Left lung (tissue), 10 donors: ENCODE data around the gene RUNDC3A. TPM values are rescaled to one million over a fixed set of nuclear protein-coding genes. Genes with fewer than 3 reads are reported as not detected.

Source experiments
- ATAC-seq: fragments of 200-7000 bp; cut with Tn5 transposase; one replicate; pipeline ENCODE4 v1.9.1; 2020; ENCODE audit warnings: moderate library complexity
- DNase-seq, 4 donors: peaks; one replicate each; pipeline ENCODE4 v3.0.0-alpha.2; 2013 to 2020
- H3K27ac ChIP-seq, 2 donors: fragments of 200-600 bp; sonication (generic) in 1 of 2; one replicate each; pipeline versions ENCODE4 v1.5.0 to v1.8.0; 2020 to 2021
- H3K27me3 ChIP-seq, 2 donors: fragments of 200-600 bp; sonication (generic) in 1 of 2; one replicate each; pipeline versions ENCODE4 v1.5.0 to v1.8.0; 2020 to 2021
- H3K36me3 ChIP-seq, 2 donors: fragments of 200-600 bp; sonication (generic) in 1 of 2; one replicate each; pipeline versions ENCODE4 v1.5.0 to v1.8.0; 2020 to 2021
- H3K4me1 ChIP-seq, 2 donors: fragments of 200-600 bp; one replicate each; pipeline ENCODE4 v1.8.0; 2021
- H3K4me3 ChIP-seq, 2 donors: fragments of 200-600 bp; sonication (generic) in 1 of 2; one replicate each; pipeline versions ENCODE4 v1.5.0 to v1.8.0; 2020 to 2021; ENCODE audit warnings: mild to moderate bottlenecking in 1 of 2
- H3K9me3 ChIP-seq, 2 donors: fragments of 200-600 bp; sonication (generic) in 1 of 2; one replicate each; pipeline versions ENCODE4 v1.5.0 to v1.8.0; 2020 to 2021
- intact Hi-C, 2 donors: fragments of 100-400 bp; cut with DNase I; formaldehyde crosslinking; loops; one replicate each; pipeline versions ENCODE4 v1.11.2 to v1.14.2; 2022
- polyA plus RNA-seq, 6 donors: library from polyadenylated mRNA; unstranded; fragments of 120-200 nt; gene quantifications; one replicate each; pipeline ENCODE4 v1.2.1, GENCODE V29; 2013; ENCODE audit not compliant: insufficient read length in 6 of 6
- total RNA-seq, 2 donors: library from RNA; stranded (reverse); fragmentation: NEBNext Ultra II Directional; extraction: Animal tissue kit (Norgen Biotek cat#: 25700); gene quantifications; one replicate each; pipeline ENCODE4 v1.2.1, GENCODE V29; 2021
- TF ChIP-seq, protein P1 (sequence below), 2 donors: fragments of 200-600 bp; sonication (generic) in 1 of 2; IDR thresholded peaks; one replicate each; pipeline versions ENCODE4 v1.5.0 to v1.8.0; 2021; ENCODE audit warnings: antibody characterized with exemption in 2 of 2
- donor health status: DM: no; HTN: yes; CAD: no.
- donor health status: DM: no; HTN: no; CAD: no.

RUNDC3A gene
- total and polyA plus RNA-seq, 8 donors: 0.08 to 6.3 (median 2.1) TPM

DNA sequence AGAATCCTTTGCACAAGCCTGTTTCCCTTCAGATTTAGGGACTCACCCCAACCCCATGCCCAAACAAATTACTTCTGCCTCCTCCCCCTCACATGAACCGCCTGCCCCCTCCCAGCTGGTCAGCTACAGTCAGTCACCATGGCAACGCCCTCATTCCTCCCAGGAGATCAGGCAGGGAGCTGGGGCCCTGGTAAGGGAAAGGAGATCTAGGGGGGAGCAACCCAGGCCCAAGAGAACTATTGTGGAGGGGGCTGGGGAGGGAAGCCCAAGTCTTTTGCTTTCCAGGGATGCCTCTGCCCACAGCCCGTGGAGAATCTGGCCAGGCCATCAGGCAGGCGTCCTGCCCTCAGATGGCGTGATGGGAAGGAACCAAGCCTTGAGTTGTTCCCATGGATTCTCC, 52.4 kb downstream of the RUNDC3A start:
- DNase-seq (peak in 2 of 4 donors; percentile 31 to 70), ATAC-seq (no peak)
- H3K4me3 ChIP-seq: no peak overlapping the region
- no peaks in the 10 kb centered on the region for H3K36me3 ChIP-seq
- TF ChIP-seq, protein P1, sequence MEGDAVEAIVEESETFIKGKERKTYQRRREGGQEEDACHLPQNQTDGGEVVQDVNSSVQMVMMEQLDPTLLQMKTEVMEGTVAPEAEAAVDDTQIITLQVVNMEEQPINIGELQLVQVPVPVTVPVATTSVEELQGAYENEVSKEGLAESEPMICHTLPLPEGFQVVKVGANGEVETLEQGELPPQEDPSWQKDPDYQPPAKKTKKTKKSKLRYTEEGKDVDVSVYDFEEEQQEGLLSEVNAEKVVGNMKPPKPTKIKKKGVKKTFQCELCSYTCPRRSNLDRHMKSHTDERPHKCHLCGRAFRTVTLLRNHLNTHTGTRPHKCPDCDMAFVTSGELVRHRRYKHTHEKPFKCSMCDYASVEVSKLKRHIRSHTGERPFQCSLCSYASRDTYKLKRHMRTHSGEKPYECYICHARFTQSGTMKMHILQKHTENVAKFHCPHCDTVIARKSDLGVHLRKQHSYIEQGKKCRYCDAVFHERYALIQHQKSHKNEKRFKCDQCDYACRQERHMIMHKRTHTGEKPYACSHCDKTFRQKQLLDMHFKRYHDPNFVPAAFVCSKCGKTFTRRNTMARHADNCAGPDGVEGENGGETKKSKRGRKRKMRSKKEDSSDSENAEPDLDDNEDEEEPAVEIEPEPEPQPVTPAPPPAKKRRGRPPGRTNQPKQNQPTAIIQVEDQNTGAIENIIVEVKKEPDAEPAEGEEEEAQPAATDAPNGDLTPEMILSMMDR (IDR thresholded peaks at IDR 0.05): no peak
- H3K27me3 ChIP-seq: peaks cover 0 to 39% of the 10 kb centered on the region in 2 donors
- intact Hi-C loops: no loop called here
- H3K9me3 ChIP-seq: no peaks in the 10 kb centered on the region
- H3K4me1 ChIP-seq: peaks cover 4 to 21% of the 10 kb centered on the region in 2 donors
- H3K27ac ChIP-seq: no peak overlapping the region

DNA sequence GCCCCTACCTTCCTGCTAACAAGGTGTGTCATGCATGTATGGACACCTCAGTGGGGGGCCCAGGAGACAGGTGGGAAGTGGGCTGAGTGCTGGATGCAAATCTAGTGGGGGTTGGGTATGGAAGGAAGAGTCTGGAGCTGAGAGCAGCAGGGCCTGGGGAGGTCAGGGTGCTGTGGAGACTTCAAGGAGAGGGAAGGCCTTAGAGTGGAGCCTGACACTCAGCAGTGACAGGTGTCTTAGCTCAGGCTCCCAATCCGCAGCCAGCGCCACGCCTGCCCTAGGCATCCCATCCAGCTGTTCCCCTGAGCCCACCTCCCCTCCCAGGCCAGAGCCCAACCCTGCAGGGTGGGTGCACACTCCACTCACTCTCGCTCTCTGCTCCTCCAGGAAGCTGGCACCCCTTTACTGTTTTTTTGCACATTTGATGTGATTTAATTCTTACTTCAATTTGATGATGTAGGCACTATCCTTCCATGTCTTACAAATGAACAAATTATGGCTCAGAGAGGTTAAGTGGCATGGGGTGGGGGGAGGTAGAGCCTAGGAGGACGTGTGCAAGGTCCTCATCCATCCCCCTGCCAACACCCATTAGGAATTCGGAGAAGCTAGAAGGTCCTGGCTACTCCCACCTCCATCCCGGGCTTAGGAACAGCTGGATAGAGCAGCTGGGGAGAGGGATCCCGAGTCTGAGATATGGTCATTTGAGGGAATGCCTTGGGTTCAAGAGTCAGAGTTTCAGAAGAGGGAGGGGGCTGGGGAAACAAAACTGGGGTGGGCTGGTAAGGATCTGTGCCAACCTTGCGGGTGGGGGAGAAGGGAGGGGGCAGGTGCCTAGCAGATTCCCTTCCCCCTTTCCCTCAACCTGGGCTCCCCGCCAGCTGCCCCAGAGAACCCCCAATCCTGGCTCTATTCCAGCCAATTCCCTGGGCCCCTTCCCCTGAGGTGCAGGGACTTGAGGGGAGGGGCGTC, 53.2 kb downstream of the RUNDC3A start:
- TF ChIP-seq, protein P1 (IDR thresholded peaks at IDR 0.05): no peak
- Histone ChIP-seq H3K4me3 (no peak overlapping the region), H3K27ac (no peak overlapping the region), H3K36me3 (no peaks in the 10 kb centered on the region), H3K4me1 (peaks cover 4 to 21% of the 10 kb centered on the region in 2 donors), H3K9me3 (no peaks in the 10 kb centered on the region), H3K27me3 (peaks cover 0 to 44% of the 10 kb centered on the region in 2 donors)
- ATAC-seq (no peak), DNase-seq (peak in 1 of 4 donors; percentile 28)
- intact Hi-C loops: no loop called here

DNA sequence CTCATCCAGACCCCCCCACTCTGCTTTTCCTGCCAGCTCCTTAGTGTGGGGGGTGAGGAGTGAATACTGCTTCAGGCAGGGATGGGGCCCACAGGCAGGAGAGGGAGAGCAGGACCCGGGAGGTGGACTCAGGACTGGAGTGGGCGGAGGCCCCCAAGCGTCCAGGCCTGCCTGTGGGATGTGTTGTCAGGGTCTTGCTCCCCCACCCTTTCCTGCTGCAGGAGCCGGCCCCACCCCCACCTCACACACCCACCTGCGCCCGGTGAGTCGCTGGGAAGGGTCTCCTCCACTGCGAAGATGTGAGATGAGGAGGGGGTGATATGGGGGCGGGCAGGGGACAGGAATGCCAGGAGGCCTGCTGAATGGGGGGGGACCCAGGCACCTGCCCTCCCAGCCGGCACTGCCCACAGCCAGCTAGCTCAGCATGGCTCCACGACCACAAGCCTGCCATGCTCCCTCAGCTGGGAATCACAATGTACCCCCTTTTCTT, 54.1 kb downstream of the RUNDC3A start:
- H3K4me3 ChIP-seq: peak overlapping the region; percentile 48 to 57
- ATAC-seq (no peak), DNase-seq (no peak)
- intact Hi-C loops: no loop called here
- no peaks in the 10 kb centered on the region for H3K9me3 ChIP-seq
- H3K4me1 ChIP-seq: peaks cover 4 to 21% of the 10 kb centered on the region in 2 donors
- H3K36me3 ChIP-seq: no peaks in the 10 kb centered on the region
- peaks cover 0 to 44% of the 10 kb centered on the region in 2 donors for H3K27me3 ChIP-seq
- TF ChIP-seq, protein P1 (IDR thresholded peaks at IDR 0.05): no peak
- H3K27ac ChIP-seq: no peak overlapping the region

DNA sequence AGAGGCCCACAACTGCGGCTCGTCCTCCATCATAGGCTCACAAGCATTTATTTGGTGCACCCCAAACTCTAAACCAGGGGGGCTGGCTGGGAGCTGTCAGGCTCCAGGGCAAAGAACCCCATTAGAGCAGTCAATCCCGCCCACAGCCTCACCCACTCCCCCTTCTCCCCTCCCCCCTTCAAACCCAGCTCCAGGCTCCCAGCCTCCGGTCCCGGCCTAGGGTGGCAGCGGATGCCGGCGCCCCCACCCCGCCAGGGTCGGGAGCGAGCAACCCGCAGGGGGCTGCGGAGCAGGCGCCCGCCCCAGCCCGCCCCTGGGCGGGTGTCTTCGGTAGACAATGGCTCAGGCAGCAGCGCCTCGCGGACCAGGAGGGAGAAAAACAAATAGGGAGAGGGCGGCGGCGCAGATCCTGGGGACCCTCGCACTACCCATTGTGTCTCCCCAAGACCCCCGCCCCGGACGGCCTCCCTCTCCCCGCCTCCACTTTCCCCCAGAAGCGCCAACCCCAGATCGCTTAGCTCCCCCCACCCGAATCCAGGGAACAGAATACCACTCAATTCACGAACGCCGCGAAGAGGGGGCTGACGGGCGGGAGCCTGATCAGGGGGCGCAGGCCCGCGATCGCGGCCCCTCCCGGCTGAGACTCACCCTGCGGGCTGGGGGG, 54.7 kb downstream of the RUNDC3A start:
- intact Hi-C loops: no loop called here
- ATAC-seq (peak; percentile 30), DNase-seq (no peak)
- Histone ChIP-seq H3K27me3 (peaks cover 0 to 44% of the 10 kb centered on the region in 2 donors), H3K36me3 (no peaks in the 10 kb centered on the region), H3K4me3 (peak overlapping the region; percentile 48 to 57), H3K9me3 (no peaks in the 10 kb centered on the region), H3K27ac (no peak overlapping the region), H3K4me1 (peaks cover 4 to 21% of the 10 kb centered on the region in 2 donors)
- TF ChIP-seq, protein P1 (IDR thresholded peaks at IDR 0.05): no peak
